ENCODE data around the gene FAM227A.
"Not testable (repeated sequence)": the region's sequence is repeated elsewhere in the genome, so short reads cannot be mapped to it uniquely, and the experiment has no call there.

The FAM227A gene

DNA sequence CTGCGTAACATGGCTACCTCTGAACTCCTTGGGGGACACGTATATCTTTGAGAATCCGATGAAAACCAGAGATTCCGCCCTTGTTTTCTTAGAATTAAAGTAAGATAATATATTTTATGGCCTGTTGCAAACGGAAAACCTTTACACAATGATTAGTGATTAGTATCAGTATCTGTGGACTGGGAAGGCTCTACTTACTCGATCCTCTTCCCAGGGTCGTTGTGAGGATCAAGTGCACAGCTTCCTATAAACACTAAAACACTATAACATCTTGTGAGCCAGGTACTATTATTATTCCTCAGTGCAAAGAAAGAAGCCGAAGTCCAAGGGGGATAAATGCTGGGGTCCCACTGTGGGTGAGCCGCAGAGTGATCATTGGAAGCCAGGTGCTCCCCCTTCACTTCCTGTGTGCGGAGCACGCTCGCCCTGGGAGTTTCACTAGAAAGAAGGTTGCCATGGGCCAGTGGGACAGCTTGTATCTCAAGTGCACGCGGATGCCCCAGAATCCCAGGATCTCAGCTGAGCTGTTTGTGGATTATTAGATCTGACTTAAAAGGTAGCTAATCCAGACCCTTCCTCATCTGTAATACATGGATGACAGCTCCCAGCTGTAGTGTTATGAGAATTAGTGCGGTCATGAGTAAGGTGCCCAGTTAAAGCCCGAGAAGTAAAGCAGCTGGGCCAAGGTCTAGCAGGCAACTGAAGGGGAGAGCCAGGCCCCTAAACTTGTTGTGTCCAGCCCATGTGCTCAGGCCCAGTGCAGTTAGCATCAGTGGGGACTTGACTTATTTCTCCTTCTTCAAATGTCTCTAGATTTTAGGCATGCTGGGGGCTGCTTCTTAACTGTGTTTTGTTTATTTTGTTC is 1.1 kb upstream of the FAM227A start:
- peak; percentile 15 to 35 for DNase-seq

DNA sequence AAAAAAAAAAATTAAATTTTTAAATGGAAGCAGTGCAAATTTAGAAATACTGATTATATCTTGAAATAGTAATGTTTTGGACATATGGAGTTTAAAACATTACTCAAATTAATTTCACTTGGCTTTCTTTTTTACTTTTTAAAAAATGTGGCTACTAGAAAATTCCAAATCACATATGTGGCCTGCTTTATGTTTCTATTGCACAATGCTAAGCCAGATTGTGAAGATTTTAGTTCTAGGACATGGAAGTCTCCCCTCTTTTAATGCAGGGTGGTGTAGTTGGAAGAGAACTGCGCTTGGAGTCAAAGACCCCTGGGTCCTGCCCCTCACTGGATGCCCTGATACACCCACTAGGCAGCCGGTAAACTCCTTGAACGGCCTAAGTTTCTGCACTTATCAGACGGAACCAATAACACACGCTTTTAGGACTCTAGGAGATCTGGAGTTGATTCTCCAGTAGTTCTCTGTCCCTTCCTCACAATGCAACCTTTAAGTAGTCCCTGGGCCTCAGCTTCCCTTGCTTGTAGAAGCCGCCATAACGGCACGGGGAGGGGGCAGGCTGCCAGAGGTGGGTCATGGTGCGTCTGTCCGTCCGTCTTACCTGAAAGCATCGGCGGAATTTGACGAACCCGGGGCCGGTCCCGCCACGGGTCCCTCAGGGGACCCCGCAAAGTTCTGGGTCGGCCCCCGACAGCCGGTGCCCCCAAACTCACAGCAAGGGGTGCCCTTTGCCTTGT is 505 bp downstream of the FAM227A start:
- DNase-seq = no peak

DNA sequence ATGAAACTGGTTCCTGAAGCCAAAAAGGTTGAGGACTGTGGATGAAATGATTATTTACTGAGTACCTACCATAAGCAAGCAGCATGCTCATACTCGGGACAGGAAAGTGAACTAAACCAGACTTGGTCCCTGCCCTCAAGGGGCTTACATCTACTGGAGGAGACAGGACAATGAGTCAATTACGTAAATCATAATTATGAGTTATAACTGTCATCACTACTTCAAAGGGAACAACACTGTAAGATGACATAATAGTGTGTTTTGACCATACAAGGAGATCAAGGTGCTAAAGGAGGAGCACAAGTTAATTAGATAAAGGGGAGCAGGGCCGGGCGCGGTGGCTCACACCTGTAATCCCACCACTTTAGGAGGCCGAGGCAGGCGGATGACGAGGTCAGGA is 2.5 kb downstream of the FAM227A start:
- DNase-seq = no peak

DNA sequence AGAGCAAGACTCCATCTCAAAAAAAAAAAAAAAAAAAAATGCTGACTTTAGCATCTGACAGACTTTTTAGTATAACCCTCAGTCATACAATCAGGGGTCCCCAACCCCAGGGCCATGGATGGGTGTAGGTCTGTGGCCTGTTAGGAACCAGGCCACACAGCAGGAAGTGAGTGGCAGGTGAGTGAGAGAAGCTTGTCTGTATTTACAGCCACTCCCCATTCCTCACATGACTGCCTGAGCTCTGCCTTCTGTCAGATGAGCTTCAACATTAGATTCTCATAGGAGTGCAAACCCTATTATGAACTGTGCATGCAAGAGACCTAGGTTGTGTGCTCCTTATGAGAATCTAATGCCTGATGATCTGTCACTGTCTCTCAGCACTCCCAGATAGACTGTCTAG is 3.3 kb downstream of the FAM227A start:
- no peak for DNase-seq

DNA sequence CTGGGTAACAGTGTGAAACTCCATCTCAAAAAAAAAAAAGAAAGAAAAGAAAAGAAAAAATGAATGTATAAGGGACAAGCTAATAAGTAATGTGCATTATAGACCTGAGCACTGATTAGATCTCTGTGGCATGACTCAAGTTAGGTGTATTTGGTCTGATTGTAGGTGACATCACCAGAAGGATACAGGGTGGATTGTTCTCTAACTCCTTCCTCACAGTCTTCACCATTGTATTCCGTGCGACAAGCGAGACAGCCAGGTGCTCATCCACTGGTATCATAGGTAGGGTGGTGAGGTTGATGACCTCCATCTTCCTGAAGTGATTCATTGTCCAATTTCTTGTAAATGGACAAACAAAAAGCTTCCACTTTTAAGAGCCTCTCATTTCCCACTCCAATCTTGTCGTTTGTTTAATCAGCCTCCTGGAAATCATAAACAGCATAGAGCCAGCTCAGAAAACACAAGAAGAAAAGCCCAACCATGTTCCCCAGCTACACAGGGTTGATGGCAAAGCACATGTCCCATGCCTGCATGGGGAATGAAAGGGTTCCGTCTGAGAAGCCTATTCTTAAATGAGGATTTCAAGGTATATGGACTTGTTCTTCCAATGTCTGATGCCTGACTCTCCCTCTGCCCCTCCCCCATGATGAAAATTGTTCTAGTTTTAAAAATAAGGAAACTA is 6.2 kb downstream of the FAM227A start:
- no peak for DNase-seq

DNA sequence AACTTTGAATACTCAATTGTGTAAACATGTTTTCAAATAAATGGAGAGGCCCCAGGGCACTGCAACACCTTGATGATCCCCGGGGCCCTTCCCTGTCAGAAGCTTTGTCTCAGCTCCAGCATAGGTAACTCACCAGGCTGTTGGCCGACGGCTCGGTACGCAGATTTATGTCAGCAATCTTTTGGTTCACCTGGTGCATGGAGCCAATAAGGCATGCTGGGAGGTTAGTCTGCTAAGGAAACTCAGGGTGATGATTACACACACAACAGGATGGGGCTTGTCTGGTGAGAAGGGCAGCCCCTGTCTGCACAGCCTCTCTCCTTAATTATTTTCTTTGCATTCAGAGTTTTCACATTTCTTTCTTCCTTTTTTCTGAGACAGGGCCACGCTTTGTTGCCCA is 10.8 kb downstream of the FAM227A start:
- no peak for DNase-seq

DNA sequence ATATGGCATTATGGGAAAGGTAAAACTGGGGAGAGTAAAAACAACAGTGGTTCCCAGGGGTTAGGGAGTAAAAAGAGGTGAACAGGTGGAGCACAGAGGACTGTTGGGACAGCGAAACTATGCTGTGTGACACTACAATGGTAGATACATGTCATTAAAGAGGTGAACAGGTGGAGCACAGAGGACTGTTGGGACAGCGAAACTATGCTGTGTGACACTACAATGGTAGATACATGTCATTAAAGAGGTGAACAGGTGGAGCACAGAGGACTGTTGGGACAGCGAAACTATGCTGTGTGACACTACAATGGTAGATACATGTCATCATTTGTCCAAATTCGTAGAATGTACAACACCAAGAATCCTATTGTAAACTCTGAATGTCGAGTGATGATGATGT is 11.9 kb downstream of the FAM227A start:
- not testable (repeated sequence) for DNase-seq

DNA sequence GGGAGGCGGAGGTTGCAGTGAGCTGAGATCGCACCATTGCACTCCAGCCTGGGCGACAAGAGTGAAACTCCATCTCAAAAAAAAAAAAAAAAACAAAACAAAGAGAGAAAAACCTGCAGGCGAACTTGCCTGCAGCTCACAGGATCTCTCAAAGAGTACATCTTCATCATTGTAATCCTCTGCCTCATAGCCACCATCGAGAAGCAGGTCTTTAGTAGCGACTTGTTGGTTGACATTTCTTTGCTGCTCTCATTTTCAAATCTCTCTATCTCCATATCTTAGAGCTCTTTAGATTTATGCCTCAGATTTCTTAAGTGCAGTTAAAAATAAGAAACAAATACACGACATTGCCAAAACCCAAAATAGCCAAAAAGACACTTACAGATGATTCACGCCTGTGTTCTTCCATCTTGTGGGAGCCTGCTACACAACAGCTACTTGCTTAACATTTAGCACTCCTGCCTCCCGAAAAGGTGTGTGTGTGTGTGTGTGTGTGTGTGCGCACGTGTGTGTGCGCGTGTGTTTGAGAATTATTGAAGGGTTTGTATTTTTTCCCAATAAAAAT is 14.6 kb downstream of the FAM227A start:
- no peak for DNase-seq

DNA sequence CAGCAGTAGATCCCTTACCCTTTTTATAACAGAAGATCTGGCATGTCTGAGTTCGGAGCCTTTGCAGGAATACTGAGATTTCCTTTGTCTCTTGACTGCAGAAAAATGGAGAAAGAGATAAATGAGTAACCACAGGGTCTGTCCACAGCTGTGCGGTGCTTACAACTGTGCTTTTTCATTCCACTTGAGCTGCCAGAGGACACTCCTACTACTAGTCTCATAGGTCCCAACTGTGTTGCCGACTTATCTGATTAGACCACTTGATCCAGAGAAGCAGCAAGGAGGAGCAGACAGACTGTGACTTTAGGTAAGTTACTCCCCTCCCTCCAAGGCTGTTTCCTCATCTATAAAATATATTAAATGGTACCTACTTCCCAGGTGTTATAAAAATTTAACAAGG is 17.5 kb downstream of the FAM227A start:
- DNase-seq = no peak

DNA sequence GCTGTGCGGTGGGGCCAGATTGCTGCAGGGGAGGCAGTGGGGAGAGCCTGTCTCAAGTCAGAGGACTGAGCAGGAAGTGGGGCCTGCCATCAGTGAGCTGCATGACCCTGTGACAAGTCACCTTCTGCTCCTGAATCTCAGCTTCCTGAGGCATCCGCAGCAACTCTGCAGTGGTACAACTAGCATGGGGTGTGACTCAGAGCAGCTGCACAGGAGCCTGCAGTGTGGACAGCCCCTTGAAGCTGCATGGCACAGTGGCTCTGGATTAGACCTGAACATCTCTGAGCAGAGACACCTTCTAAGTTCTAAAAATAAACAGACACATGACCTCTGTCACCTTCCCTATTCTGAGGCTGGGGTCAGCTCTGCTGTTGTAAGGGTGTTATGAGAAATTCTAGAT is 18.0 kb downstream of the FAM227A start:
- no peak for DNase-seq

DNA sequence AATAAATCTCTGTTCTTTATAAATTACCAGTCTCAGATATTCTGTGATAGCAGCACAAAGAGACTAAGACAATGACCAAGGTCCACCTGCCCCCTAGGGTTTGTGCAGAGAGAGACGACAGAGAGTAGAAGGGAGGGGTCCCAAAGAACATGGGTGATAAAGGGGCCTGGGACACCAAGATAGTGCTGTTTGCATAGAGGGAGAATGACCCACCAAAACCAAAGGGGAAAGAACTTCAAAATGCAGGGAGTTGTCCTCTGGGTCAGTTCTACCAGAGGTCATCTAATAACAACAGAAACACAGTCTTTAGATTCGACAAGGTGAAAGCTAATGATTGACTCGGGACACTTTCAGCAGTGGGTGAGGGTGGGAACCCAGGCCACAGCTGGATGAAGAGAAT is 23.7 kb downstream of the FAM227A start:
- DNase-seq = no peak

DNA sequence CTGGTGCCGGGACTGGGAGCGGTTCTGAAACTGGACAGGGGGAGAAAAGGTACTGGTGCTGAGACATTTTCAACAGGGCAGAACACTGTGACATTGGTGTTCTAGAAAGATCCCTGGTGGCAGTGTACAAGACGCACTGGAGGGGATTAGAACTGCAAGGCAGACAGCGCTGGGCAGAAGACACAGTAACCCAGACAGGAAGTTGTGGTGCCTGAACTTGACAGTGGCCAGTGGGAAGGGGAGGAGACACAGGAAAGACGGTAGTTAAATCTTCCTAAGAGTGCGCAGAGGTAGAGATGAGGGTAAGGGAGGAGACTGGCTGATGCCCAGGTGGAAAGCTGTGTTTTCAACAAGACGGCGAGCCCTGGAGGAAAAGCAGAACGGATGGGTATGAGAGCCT is 24.5 kb downstream of the FAM227A start:
- peak in 1 of 2 donors; percentile 4 for DNase-seq

DNA sequence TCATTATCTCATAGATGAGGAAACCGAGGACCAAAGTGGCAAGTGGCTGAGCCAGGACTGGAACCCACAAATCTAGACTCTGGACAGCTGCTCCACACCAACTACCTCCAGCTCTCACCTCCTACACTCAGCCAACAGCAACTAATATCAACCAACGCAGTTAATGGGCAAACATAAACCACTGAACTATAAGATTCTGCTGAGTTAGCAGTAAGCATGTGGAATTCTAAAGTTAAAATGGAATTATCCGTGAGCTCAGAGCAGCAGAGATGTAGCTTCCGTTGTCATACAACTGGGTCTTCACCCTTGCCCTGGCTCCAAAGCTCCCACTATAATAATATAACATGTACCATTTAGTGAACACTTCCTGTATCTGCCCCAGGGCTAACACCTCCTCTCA is 27.1 kb downstream of the FAM227A start:
- no peak for DNase-seq

DNA sequence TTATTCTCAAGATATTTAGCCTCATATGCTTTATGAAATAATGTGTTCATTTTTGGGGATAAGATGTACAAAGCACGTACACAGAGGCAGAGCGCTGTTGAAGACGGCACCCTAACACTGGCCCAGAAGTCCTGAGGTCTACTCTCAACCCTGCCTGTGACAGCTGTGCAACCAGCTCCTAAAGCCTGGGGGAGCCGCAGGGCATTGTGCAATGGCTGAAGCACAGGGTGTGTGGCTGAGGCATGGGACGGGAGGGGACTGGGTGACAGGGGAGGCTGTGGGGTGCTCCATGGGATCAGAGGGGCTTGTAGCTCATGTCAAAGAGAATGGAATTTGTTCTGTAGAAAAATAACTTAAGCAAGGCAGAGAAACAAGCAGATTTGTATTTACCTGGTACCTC is 27.7 kb downstream of the FAM227A start:
- DNase-seq = no peak

DNA sequence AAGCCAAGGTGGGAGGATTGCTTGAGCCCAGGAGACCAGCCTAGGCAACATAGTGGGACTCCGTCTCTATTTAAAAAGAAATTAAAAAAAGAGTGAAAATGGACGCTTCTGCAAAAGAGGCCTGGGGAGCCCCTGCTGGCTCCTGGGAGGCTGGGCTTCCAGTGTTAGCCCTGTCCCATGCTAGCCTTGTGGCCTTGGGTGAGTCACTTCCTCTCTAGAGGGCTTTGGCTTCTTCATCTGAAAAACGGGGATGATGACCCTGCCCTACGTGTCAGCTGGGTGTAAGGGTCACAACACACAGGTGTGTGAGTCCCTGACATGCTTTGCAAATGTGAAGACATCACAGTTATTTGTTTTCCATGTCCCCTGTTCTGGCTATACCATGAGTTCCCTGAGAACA is 32.8 kb downstream of the FAM227A start:
- DNase-seq = no peak

DNA sequence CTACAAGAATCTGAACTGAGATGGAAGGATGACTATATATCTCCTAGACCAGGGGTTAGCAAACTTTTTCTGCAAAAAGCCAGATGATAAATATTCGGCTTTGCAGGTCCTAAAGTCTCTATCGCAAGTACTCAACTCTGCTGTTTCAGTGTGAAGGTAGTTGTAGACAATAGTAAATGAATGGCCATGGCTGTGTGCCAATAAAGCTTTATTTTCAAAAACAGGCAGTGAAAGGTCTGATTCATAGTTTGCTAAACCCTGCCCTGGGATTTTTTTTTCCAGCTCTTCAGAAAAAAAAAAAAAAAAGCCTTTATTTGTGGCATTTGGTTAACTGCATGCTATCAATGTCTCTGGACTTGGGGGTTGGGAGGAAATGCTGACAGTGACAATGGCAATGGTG is 37.5 kb downstream of the FAM227A start:
- DNase-seq = no peak

DNA sequence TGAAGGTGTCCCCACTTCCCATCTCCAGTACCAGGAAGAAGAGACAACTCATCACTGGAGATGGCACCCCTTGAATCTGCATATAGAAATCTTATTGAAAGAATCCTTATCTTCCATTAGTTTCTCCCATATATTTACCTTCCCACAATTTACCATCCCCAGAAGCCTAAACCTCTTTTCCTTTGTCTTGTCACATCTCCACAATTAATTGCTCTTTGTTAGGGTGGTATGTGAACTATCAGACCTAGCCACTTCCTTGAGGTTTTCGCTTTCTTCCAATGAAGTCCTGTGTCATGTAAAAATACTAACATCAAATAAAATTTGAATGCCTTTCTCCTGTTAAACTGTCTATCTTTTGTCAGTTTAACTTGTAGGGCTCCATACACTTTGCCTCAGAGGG is 37.9 kb downstream of the FAM227A start:
- DNase-seq = no peak

DNA sequence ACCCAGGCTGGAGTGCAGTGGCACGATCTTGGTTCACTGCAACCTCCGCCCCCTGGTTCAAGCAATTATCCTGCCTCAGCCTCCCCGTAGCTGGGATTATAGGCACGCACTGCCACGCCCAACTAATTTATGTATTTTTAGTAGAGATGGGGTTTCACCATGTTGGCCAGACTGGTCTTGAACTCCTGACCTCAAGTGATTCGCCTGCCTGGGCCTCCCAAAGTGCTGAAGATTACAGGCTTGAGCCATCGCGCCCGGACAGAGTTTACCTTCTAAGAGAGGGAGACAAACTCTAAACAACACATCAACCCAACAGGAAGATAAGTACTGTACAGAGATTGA is 41.2 kb downstream of the FAM227A start:
- not testable (repeated sequence) for DNase-seq

DNA sequence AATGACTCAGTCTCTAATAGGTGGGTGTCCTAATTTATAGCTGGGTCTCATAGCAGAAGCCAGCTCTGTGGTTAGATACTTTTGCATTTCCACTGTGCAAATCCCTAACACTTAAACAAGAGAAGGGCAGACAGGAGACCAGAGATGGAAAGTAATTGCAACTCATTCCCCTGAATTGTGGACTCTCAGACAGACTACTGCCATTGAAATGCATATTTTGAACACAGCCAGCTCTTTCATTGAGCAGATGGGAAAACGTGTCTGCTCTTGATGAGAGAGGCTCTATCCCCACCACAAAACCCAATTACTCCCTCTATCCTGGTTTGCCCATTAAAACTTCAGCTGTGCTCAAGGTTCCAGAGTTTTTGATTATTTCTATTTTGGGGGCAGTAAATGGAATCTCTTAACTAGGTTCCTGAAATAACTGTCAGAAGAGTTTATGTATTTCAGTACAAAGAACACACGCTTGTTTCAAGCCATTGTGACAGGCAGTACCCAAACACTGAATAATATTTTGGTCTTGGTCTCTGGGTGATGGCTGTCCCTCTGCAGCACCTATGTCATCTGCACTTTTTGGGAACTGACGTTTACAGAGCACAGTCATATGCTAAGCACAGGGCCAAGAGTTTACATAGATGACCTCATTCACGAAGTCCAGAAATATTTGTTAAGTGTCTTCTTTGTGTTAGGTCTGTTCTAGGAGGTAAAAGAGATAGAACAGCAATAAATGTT is 41.7 kb downstream of the FAM227A start:
- no peak for DNase-seq

DNA sequence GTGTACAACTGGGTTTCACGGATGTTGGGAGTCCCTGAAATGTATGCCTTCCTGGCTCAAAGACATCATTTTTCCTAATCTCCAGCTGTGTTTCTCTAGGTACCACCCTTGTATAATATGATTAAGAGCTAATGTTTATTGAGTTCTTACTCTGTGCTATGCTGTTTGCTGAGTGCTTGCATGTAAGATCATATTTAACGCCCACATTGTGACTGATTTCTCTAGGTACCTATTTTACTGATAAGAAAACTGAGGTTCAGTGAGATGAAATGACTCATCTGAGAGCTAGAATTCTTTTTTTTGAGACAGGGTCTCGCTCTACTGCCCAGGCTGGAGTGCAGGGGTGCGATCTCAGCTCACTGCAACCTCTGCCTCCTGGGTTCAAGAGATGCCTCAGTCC is 42.6 kb downstream of the FAM227A start:
- no peak for DNase-seq

DNA sequence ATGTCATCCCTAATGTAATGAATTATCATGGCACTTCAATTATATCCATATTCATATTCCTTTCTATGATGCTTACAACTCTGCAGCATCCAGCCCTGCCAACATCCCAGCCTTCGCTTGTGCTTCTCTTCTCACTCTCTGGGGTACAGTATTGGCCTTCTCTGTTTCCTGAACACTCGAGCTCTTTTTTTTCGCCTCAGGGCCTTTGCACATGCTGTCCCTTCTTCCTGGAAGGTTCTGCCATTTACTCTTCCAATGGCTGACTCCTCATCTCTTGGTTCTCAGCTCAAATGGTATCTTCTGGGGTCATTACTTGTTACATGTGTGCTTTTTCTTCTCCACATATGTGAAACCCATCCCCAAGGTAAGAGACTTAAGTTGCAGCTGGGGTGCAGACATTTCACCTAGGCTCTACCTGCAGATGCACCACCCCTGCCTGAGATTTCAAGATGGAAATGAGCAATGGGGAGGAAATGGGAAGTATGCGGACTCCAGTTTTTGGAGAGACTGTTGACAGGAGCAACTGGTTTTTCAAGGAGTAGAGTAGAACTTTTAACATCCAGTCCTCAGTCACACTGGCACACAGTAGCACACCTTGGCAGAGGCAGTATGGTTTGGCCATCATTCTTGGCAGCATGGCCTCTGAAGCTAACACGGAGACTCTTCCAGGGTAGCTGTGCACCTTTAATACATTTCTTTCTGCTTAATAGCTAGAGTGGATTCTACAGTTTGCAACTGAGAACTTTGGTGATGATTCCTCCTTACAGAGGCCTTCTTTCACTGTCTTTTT is 43.8 kb downstream of the FAM227A start:
- DNase-seq = no peak

DNA sequence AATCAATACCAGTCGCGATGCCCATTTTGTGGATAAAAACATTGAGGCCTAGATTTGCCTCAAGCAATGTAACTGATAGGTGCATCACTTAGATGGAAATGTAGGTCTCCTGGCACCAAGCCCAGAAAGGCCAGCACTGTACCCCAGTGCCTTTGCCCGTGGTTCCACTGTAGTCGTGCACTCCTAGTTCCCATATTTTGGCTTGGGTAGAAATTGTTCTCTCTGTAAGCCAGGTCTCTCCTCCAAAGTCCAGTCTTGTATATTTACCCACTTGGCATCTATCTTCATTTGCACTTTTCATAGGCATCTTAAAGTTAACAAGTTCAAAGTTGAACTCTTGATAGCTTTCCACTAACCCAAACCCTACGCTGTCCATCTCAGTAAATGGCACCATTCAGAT is 44.6 kb downstream of the FAM227A start:
- no peak for DNase-seq

Data from CD4-positive, alpha-beta T cell treated with Interleukin-4 for 1 hour (primary cell).